Activated T-cell treated with anti-CD3 and anti-CD28 coated beads for 4 hours (primary cell): ENCODE results near the gene GUCD1.

Experiments used
- DNase-seq: peaks from one replicate; pipeline ENCODE4 v3.0.0-alpha.2; 2020

The GUCD1 gene

GRCh38 chr22:24501301-24502005, 53.5 kb downstream of the GUCD1 start:
- no peak for DNase-seq

- DNase-seq: no peak
These were observed 54.6 kb downstream of the GUCD1 start for GRCh38 chr22:24500277-24500820.

- DNase-seq: no peak
These were observed 55.1 kb downstream of the GUCD1 start for GRCh38 chr22:24499706-24500276.

- no peak for DNase-seq
These were observed 56.1 kb downstream of the GUCD1 start for GRCh38 chr22:24498824-24499223.

- no peak for DNase-seq
These were observed 57.1 kb downstream of the GUCD1 start for GRCh38 chr22:24497841-24498258.

- DNase-seq: no peak
These were observed 58.3 kb downstream of the GUCD1 start for GRCh38 chr22:24496661-24497060.

- DNase-seq: no peak
These were observed 58.7 kb downstream of the GUCD1 start for GRCh38 chr22:24496234-24496633.

GRCh38 chr22:24495365-24495675, 59.6 kb downstream of the GUCD1 start:
- no peak for DNase-seq

GRCh38 chr22:24494528-24495364, 60.2 kb downstream of the GUCD1 start, which contains the start of gene UPB1:
UPB1 (plus strand) TSS chr22:24495332; CDS start chr22:24495404, 72 bp downstream.
- no peak for DNase-seq

GRCh38 chr22:24494167-24494527, 60.8 kb downstream of the GUCD1 start:
- no peak for DNase-seq

GRCh38 chr22:24492391-24492790, 62.5 kb downstream of the GUCD1 start:
- DNase-seq: no peak
